ENCODE results near the gene PACRG. TPM values are rescaled to one million over a fixed set of nuclear protein-coding genes. Genes with fewer than 3 reads are reported as not detected.

PACRG gene
- total and polyA plus RNA-seq, 2 experiments from 2014 or later: 0.17 to 0.68 TPM

- Mint-ChIP-seq H3K4me1 (peaks cover 18% of the 10 kb centered on the region), H3K27ac (no peak overlapping the region), H3K27me3 (ENCODE audit: insufficient read depth, low read depth, poor library complexity) (peaks cover 3% of the 10 kb centered on the region), H3K9me3 (no peaks in the 10 kb centered on the region), H3K36me3 (ENCODE audit: low read depth) (no peaks in the 10 kb centered on the region), H3K4me3 (no peak overlapping the region)
- Histone ChIP-seq H2AFZ (0 out of 2 replicates have a peak overlapping the region, but pooled peaks have one; percentile 47), H3K4me2 (no peak overlapping the region), H3K36me3 (ENCODE audit: insufficient read depth) (no peaks in the 10 kb centered on the region), H3K27me3 (ENCODE audit: insufficient read depth) (no peaks in the 10 kb centered on the region), H3K4me3 (no peak overlapping the region), H3K79me2 (replicated peaks; ENCODE audit: insufficient read depth) (no peaks in the 10 kb centered on the region), H3K27ac (ENCODE audit: low read depth) (no peak overlapping the region), H4K20me1 (replicated peaks; ENCODE audit: insufficient read depth) (no peaks in the 10 kb centered on the region), H3K9me2 (ENCODE audit: insufficient read depth) (peaks cover 6% of the 10 kb centered on the region; the same call in 1 of the 2 replicates), H3K4me1 (ENCODE audit: insufficient read depth) (no peaks in the 10 kb centered on the region), H3F3A (replicated peaks; ENCODE audit: low read depth) (no peaks in the 10 kb centered on the region)
- DNase-seq (ENCODE audit: low spot score) (no peak), ATAC-seq (no peak)
- TF ChIP-seq ZNF114 (CRISPR knock-in tag; IDR thresholded peaks at IDR 0.05) (no peak), NANOG (IDR thresholded peaks at IDR 0.05; ENCODE audit: borderline replicate concordance) (no peak), EZH2phosphoT487 (IDR thresholded peaks at IDR 0.05; ENCODE audit: unreplicated experiment) (no peak), JUNB (IDR thresholded peaks at IDR 0.05; ENCODE audit: unreplicated experiment) (no peak), CREB1 (CRISPR knock-in tag; IDR thresholded peaks at IDR 0.05; ENCODE audit: low read depth) (no peak), ETS1 (IDR thresholded peaks at IDR 0.05) (no peak), ZNF462 (CRISPR knock-in tag; IDR thresholded peaks at IDR 0.05) (no peak), ZNF331 (CRISPR knock-in tag; IDR thresholded peaks at IDR 0.05; ENCODE audit: low read depth) (no peak), EZH2 (IDR thresholded peaks at IDR 0.05; ENCODE audit: low read depth, unreplicated experiment) (no peak)
- TF ChIP-seq, protein P1, sequence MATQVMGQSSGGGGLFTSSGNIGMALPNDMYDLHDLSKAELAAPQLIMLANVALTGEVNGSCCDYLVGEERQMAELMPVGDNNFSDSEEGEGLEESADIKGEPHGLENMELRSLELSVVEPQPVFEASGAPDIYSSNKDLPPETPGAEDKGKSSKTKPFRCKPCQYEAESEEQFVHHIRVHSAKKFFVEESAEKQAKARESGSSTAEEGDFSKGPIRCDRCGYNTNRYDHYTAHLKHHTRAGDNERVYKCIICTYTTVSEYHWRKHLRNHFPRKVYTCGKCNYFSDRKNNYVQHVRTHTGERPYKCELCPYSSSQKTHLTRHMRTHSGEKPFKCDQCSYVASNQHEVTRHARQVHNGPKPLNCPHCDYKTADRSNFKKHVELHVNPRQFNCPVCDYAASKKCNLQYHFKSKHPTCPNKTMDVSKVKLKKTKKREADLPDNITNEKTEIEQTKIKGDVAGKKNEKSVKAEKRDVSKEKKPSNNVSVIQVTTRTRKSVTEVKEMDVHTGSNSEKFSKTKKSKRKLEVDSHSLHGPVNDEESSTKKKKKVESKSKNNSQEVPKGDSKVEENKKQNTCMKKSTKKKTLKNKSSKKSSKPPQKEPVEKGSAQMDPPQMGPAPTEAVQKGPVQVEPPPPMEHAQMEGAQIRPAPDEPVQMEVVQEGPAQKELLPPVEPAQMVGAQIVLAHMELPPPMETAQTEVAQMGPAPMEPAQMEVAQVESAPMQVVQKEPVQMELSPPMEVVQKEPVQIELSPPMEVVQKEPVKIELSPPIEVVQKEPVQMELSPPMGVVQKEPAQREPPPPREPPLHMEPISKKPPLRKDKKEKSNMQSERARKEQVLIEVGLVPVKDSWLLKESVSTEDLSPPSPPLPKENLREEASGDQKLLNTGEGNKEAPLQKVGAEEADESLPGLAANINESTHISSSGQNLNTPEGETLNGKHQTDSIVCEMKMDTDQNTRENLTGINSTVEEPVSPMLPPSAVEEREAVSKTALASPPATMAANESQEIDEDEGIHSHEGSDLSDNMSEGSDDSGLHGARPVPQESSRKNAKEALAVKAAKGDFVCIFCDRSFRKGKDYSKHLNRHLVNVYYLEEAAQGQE (IDR thresholded peaks at IDR 0.05; ENCODE audit: unreplicated experiment): no peak
These were observed 521.9 kb downstream of the PACRG start for GRCh38 chr6:163249651-163250101.
